Measurements from ENCODE around the gene CD274.

DNA sequence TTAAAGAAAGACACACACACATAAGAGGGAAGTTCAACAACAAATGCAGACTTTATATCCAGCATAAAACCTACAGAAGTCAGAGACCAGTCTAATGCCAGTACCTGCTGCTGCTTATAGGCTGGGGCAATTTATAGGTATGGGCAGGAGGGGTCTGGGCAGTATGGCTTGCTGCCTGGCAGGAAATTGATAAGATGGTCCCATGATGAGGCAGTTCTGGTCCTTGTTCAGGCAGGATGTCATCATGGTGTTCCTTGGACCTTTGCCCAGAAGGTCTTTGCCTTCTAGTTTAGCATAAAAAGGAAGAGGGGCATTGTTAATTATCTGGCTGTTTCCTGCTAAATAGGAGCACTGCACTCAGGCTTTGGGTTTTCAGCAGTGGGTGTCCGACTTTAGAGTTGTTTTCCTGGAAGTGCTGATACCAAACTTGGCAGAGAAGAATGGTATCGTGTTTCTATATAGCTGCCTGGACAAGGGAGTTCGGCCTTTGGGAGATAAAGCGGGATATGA lies 49.6 kb downstream of the CD274 start:
- TF ChIP-seq, protein P1, sequence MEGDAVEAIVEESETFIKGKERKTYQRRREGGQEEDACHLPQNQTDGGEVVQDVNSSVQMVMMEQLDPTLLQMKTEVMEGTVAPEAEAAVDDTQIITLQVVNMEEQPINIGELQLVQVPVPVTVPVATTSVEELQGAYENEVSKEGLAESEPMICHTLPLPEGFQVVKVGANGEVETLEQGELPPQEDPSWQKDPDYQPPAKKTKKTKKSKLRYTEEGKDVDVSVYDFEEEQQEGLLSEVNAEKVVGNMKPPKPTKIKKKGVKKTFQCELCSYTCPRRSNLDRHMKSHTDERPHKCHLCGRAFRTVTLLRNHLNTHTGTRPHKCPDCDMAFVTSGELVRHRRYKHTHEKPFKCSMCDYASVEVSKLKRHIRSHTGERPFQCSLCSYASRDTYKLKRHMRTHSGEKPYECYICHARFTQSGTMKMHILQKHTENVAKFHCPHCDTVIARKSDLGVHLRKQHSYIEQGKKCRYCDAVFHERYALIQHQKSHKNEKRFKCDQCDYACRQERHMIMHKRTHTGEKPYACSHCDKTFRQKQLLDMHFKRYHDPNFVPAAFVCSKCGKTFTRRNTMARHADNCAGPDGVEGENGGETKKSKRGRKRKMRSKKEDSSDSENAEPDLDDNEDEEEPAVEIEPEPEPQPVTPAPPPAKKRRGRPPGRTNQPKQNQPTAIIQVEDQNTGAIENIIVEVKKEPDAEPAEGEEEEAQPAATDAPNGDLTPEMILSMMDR (IDR thresholded peaks at IDR 0.05; ENCODE audit: low read depth, low read length) = no peak
- TF ChIP-seq POLR2A (IDR thresholded peaks at IDR 0.05; ENCODE audit: extremely low read depth, insufficient read length) = no peak
- TF ChIP-seq, protein P2, sequence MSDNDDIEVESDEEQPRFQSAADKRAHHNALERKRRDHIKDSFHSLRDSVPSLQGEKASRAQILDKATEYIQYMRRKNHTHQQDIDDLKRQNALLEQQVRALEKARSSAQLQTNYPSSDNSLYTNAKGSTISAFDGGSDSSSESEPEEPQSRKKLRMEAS (IDR thresholded peaks at IDR 0.05; ENCODE audit: low read depth, low read length) = no peak
- TF ChIP-seq MYC (IDR thresholded peaks at IDR 0.05; ENCODE audit: low read depth, low read length) = no peak
